A549 (cell line): ENCODE measurements around the gene SLC10A3.

Experiments used
- EHMT2 ChIP-seq: fragments of 200-600 bp; sonication (generic); IDR thresholded peaks from 2 replicates; pipeline ENCODE4 v1.6.1; 2016; ENCODE audit warnings: antibody characterized with exemption, low read depth, mild to moderate bottlenecking, moderate library complexity
- HEYL ChIP-seq: fragments of 250-450 bp; sonication (Bioruptor Pico); IDR thresholded peaks from 2 replicates; pipeline ENCODE4 v1.8.0; 2021; ENCODE audit warnings: mild to moderate bottlenecking, moderate library complexity
- POLR2A ChIP-seq: IDR thresholded peaks from 2 replicates; pipeline ENCODE4 v1.6.1; 2012; ENCODE audit warnings: mild to moderate bottlenecking, low read length
- POLR2AphosphoS2 ChIP-seq: conservative IDR thresholded peaks from 2 replicates; pipeline ENCODE4 v1.6.1; 2012; ENCODE audit warnings: low read length, improper control_type of control experiment, inconsistent platforms
- RAD21 ChIP-seq, 2 experiments: fragments of >200 bp in 1 of 2; sonication (Bioruptor Twin) in 1 of 2; formaldehyde crosslinking in 1 of 2; IDR thresholded peaks in 1 of 2; conservative IDR thresholded peaks in 1 of 2; 2 replicates in 1 of 2; 3 replicates in 1 of 2; pipeline ENCODE4 v1.6.1; 2012 to 2018; ENCODE audit warnings: inconsistent platforms in 1 of 2
- ZFP36 ChIP-seq: fragments of 450-650 bp; IDR thresholded peaks from 2 replicates; pipeline ENCODE4 v1.6.1; 2014; ENCODE audit warnings: borderline replicate concordance; ENCODE audit not compliant: partially characterized antibody
- ZSCAN20 ChIP-seq: fragments of 250-450 bp; sonication (Bioruptor Pico); IDR thresholded peaks from 2 replicates; pipeline ENCODE4 v1.8.0; 2022; ENCODE audit warnings: mild to moderate bottlenecking, moderate library complexity
- TF ChIP-seq, protein P1 (sequence below): IDR thresholded peaks from 2 replicates; pipeline ENCODE4 v1.6.1; 2012; ENCODE audit warnings: low read depth, borderline replicate concordance
- TF ChIP-seq, protein P2 (sequence below): fragments of 200-600 bp; sonication (generic); IDR thresholded peaks from 2 replicates; pipeline ENCODE4 v1.6.1; 2016; ENCODE audit warnings: antibody characterized with exemption, mild to moderate bottlenecking, moderate library complexity
- TF ChIP-seq, protein P3 (sequence below): fragments of >200 bp; sonication (Bioruptor Twin); formaldehyde crosslinking; IDR thresholded peaks from 3 replicates; pipeline ENCODE4 v1.5.1; 2016
- TF ChIP-seq, protein P4 (sequence below): IDR thresholded peaks from 2 replicates; pipeline ENCODE4 v1.6.1; 2012
- TF ChIP-seq, protein P5 (sequence below): fragments of 450-650 bp; IDR thresholded peaks from 2 replicates; pipeline ENCODE4 v1.6.1; 2014; ENCODE audit warnings: antibody characterized with exemption

DNA sequence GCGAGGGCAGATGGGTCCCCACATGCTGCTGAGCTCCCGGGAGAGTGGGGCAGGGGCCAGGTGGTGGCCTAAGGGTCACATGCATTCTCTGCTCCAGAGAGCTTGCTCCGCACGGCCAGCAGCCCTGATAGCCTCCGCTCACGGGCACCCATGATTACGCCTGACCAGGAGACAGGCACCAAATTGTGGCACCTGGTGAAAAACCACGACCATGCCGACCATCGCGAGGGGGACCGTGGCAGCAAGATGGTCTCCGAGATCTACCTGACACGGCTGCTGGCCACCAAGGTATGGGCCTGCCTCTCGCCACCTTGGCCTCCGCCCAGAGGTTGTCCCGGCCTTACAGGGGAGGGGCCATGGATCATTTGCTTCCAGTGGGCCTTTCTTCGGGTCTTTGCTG lies 20.5 kb downstream of the SLC10A3 start:
- TF ChIP-seq HEYL (CRISPR knock-in tag) = no peak
- TF ChIP-seq, protein P1, sequence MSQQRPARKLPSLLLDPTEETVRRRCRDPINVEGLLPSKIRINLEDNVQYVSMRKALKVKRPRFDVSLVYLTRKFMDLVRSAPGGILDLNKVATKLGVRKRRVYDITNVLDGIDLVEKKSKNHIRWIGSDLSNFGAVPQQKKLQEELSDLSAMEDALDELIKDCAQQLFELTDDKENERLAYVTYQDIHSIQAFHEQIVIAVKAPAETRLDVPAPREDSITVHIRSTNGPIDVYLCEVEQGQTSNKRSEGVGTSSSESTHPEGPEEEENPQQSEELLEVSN = no peak
- TF ChIP-seq ZSCAN20 (CRISPR knock-in tag) = no peak
- TF ChIP-seq, protein P2, sequence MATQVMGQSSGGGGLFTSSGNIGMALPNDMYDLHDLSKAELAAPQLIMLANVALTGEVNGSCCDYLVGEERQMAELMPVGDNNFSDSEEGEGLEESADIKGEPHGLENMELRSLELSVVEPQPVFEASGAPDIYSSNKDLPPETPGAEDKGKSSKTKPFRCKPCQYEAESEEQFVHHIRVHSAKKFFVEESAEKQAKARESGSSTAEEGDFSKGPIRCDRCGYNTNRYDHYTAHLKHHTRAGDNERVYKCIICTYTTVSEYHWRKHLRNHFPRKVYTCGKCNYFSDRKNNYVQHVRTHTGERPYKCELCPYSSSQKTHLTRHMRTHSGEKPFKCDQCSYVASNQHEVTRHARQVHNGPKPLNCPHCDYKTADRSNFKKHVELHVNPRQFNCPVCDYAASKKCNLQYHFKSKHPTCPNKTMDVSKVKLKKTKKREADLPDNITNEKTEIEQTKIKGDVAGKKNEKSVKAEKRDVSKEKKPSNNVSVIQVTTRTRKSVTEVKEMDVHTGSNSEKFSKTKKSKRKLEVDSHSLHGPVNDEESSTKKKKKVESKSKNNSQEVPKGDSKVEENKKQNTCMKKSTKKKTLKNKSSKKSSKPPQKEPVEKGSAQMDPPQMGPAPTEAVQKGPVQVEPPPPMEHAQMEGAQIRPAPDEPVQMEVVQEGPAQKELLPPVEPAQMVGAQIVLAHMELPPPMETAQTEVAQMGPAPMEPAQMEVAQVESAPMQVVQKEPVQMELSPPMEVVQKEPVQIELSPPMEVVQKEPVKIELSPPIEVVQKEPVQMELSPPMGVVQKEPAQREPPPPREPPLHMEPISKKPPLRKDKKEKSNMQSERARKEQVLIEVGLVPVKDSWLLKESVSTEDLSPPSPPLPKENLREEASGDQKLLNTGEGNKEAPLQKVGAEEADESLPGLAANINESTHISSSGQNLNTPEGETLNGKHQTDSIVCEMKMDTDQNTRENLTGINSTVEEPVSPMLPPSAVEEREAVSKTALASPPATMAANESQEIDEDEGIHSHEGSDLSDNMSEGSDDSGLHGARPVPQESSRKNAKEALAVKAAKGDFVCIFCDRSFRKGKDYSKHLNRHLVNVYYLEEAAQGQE = no peak
- TF ChIP-seq, protein P3, sequence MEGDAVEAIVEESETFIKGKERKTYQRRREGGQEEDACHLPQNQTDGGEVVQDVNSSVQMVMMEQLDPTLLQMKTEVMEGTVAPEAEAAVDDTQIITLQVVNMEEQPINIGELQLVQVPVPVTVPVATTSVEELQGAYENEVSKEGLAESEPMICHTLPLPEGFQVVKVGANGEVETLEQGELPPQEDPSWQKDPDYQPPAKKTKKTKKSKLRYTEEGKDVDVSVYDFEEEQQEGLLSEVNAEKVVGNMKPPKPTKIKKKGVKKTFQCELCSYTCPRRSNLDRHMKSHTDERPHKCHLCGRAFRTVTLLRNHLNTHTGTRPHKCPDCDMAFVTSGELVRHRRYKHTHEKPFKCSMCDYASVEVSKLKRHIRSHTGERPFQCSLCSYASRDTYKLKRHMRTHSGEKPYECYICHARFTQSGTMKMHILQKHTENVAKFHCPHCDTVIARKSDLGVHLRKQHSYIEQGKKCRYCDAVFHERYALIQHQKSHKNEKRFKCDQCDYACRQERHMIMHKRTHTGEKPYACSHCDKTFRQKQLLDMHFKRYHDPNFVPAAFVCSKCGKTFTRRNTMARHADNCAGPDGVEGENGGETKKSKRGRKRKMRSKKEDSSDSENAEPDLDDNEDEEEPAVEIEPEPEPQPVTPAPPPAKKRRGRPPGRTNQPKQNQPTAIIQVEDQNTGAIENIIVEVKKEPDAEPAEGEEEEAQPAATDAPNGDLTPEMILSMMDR = no peak
- TF ChIP-seq RAD21 (conservative IDR thresholded peaks at IDR 0.05 in 1 of 2, IDR thresholded peaks at IDR 0.05 in 1 of 2) = no peak
- TF ChIP-seq POLR2AphosphoS2 = no peak
- TF ChIP-seq, protein P4, sequence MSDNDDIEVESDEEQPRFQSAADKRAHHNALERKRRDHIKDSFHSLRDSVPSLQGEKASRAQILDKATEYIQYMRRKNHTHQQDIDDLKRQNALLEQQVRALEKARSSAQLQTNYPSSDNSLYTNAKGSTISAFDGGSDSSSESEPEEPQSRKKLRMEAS = no peak
- TF ChIP-seq POLR2A = no peak
- no peak for TF ChIP-seq ZFP36
- no peak for TF ChIP-seq EHMT2
- TF ChIP-seq, protein P5, sequence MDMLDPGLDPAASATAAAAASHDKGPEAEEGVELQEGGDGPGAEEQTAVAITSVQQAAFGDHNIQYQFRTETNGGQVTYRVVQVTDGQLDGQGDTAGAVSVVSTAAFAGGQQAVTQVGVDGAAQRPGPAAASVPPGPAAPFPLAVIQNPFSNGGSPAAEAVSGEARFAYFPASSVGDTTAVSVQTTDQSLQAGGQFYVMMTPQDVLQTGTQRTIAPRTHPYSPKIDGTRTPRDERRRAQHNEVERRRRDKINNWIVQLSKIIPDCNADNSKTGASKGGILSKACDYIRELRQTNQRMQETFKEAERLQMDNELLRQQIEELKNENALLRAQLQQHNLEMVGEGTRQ = no peak
